ENCODE measurements around the gene LIMA1. TPM values are rescaled to one million over a fixed set of nuclear protein-coding genes. Genes with fewer than 3 reads are reported as not detected.
"Not testable (repeated sequence)": the region's sequence is repeated elsewhere in the genome, so short reads cannot be mapped to it uniquely, and the experiment has no call there.

LIMA1 gene
- total RNA-seq (2014; rRNA removed; shearing (Covaris generic)) (6.2 and 7.4 TPM in 2 replicates), total RNA-seq (2022) (18.2 and 20.4 TPM in 2 replicates), Bru-seq, nascent RNA (percentile 47 among the genes with signal in this experiment), BruChase-seq, experiment 1, labeled RNA remaining after a 6-hour chase (percentile 38 among the genes with signal in this experiment), BruChase-seq, experiment 2, labeled RNA remaining after a 2-hour chase (percentile 51 among the genes with signal in this experiment)
- long read RNA-seq, transcript LIMA1-215 (8 exons, 3,254 nt) = major isoform, 7 of 8 reads
- long read RNA-seq, partial matches to known transcripts = 0 of 8 reads
- long read RNA-seq, other reads (novel, unspliced or antisense) = 0 of 8 reads

DNA sequence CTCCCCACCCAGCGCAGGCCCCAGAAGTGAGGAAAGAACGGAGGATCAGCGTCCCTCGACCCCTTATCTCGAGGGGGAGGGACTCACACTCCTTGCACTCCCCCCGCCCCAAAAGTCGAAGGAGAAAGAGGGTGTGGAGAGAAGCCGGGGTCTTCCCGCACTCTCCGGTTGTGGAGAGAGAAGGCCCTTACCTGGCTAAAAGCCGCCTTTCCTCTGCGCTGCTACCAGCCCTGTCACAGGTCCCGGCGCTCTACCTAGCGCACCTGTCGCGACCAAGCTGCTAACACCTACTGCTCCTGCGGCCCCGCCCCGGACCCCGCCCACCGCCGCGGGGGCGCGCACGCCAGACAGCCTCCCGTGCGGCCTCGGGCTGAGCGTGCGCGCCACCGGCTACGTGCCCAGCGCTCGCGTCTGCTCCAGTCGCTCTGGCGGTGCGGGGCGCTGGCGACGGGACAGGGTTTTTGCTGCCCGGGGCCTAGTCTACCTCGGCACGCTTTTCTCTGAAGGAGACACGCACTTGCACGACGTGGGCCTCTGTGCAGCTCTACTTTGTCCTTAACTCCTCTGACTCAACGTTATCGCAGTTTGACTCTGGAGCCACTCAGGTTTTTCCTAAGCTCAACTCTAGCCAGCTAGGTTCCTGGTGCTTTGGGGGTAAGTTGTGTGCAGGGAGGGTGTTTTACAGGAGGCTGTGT, at the start of gene LIMA1:
TSS of gene LIMA1 (minus strand) at position 292 of the 695 bp plus-strand sequence. CDS start 34,769 bp downstream, outside the sequence.
- DNase-seq (ENCODE audit: low spot score) = peak; percentile 82
- H3K9me3 ChIP-seq (ENCODE audit: low read length) = no peaks in the 10 kb centered on the region
- H3K36me3 ChIP-seq (ENCODE audit: insufficient read depth, low read length) = no peaks in the 10 kb centered on the region
- peak within 1 kb of the TSS; percentile 51; the same call in 1 of the 2 replicates for H2AFZ ChIP-seq (ENCODE audit: low read length)
- peak within 1 kb of the TSS; percentile 65 for H3K4me2 ChIP-seq (ENCODE audit: low read length)
- intact Hi-C loops (cut with micrococcal nuclease; ENCODE audit: unreplicated experiment) = no loop called here
- H4K20me1 ChIP-seq (ENCODE audit: insufficient read depth, low read length) = no peaks in the 10 kb centered on the region
- BruUV-seq (replicated peaks) = no TSS peak
- H3K4me3 ChIP-seq (ENCODE audit: low read depth, low read length, poor library complexity, severe bottlenecking) = peak within 1 kb of the TSS; percentile 66
- no peak for TF ChIP-seq EZH2phosphoT487 (IDR thresholded peaks at IDR 0.05; ENCODE audit: borderline replicate concordance, low read depth, low read length)
- TF ChIP-seq, protein P1, sequence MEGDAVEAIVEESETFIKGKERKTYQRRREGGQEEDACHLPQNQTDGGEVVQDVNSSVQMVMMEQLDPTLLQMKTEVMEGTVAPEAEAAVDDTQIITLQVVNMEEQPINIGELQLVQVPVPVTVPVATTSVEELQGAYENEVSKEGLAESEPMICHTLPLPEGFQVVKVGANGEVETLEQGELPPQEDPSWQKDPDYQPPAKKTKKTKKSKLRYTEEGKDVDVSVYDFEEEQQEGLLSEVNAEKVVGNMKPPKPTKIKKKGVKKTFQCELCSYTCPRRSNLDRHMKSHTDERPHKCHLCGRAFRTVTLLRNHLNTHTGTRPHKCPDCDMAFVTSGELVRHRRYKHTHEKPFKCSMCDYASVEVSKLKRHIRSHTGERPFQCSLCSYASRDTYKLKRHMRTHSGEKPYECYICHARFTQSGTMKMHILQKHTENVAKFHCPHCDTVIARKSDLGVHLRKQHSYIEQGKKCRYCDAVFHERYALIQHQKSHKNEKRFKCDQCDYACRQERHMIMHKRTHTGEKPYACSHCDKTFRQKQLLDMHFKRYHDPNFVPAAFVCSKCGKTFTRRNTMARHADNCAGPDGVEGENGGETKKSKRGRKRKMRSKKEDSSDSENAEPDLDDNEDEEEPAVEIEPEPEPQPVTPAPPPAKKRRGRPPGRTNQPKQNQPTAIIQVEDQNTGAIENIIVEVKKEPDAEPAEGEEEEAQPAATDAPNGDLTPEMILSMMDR (conservative IDR thresholded peaks at IDR 0.05; ENCODE audit: low read length) = no peak
- no peaks in the 10 kb centered on the region for H3K9me2 ChIP-seq (ENCODE audit: insufficient read depth, low read length)
- CTCF ChIA-PET (ENCODE audit: unreplicated experiment) = interaction anchor here (0.6 to 0.7 kb wide), 2 partner anchors 55 to 62 kb away, joined by 3 to 4 read pairs; no protein-coding TSS in a partner anchor
- H3K4me1 ChIP-seq (ENCODE audit: insufficient read depth, low read length, poor library complexity, severe bottlenecking) = no peaks in the 10 kb centered on the region
- no peak within 1 kb of the TSS for H3K27ac ChIP-seq (ENCODE audit: low read depth, low read length, poor library complexity, severe bottlenecking)
- POLR2A ChIA-PET = interaction anchor here (1.0 kb wide), 1 partner anchor 24 kb away, joined by 4 read pairs; no protein-coding TSS in a partner anchor
- H3K79me2 ChIP-seq (ENCODE audit: insufficient read depth, low read depth, low read length) = no peaks in the 10 kb centered on the region

DNA sequence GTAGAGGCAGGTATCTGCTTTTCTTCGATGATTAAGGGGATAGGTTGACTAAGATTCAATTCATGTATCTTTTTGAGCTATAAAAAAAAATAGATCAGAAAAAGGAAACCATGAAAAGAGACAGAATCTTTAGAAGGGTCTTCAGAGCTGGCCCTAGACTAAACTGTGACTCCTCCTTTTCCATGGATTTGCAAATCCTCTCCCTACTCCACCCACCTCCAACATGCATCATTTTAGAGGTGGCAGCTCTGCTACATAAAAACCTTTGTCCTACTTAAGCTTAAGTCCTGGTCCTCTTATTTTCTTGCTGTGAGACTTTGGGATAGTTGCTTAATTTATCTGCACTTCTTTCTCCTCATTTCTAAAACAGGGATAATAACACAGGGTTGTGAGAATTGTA, 48.4 kb upstream of the LIMA1 start:
- H3K9me2 ChIP-seq (ENCODE audit: insufficient read depth, low read length) = no peaks in the 10 kb centered on the region
- H2AFZ ChIP-seq (ENCODE audit: low read length) = no peak overlapping the region

DNA sequence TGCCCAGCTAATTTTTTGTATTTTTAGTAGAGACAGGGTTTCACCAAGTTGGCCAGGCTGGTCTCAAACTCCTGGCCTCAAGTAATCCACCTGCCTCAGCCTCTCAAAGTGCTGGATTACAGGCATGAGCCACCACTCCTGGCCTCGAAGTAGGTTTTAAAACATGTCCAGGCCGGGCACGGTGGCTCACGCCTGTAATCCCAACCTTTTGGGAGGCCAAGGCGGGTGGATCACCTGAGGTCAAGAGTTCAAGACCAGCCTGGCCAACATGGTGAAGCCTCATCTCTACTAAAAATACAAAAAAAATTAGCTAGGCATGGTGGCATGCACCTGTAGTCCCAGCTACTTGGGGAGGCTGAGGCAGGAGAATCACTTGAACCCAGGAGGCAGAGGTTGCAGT, 45.3 kb upstream of the LIMA1 start:
- H3K36me3 ChIP-seq (ENCODE audit: insufficient read depth, low read length); H3K9me3 ChIP-seq (ENCODE audit: low read length); H3K79me2 ChIP-seq (ENCODE audit: insufficient read depth, low read depth, low read length); H3K4me3 ChIP-seq (ENCODE audit: low read depth, low read length, poor library complexity, severe bottlenecking); DNase-seq (ENCODE audit: low spot score); H3K4me2 ChIP-seq (ENCODE audit: low read length); BruUV-seq (replicated peaks); H3K27ac ChIP-seq (ENCODE audit: low read depth, low read length, poor library complexity, severe bottlenecking); H2AFZ ChIP-seq (ENCODE audit: low read length); H3K4me1 ChIP-seq (ENCODE audit: insufficient read depth, low read length, poor library complexity, severe bottlenecking); H3K9me2 ChIP-seq (ENCODE audit: insufficient read depth, low read length); H4K20me1 ChIP-seq (ENCODE audit: insufficient read depth, low read length); POLR2A ChIA-PET; CTCF ChIA-PET (ENCODE audit: unreplicated experiment); intact Hi-C loops (cut with micrococcal nuclease; ENCODE audit: unreplicated experiment): not testable (repeated sequence)

More for the DNA sequence above, 48.4 kb upstream of the LIMA1 start:
- H3K79me2 ChIP-seq (ENCODE audit: insufficient read depth, low read depth, low read length) = no peaks in the 10 kb centered on the region
- no peak for DNase-seq (ENCODE audit: low spot score)
- no peak overlapping the region for H3K27ac ChIP-seq (ENCODE audit: low read depth, low read length, poor library complexity, severe bottlenecking)
- no peaks in the 10 kb centered on the region for H3K9me3 ChIP-seq (ENCODE audit: low read length)
- H3K4me1 ChIP-seq (ENCODE audit: insufficient read depth, low read length, poor library complexity, severe bottlenecking) = no peaks in the 10 kb centered on the region
- TF ChIP-seq EZH2phosphoT487 (IDR thresholded peaks at IDR 0.05; ENCODE audit: borderline replicate concordance, low read depth, low read length) = no peak
- TF ChIP-seq, protein P1 (conservative IDR thresholded peaks at IDR 0.05; ENCODE audit: low read length) = no peak
- CTCF ChIA-PET (ENCODE audit: unreplicated experiment) = no interaction called here
- no peak overlapping the region for H3K4me3 ChIP-seq (ENCODE audit: low read depth, low read length, poor library complexity, severe bottlenecking)
- no TSS peak for BruUV-seq (replicated peaks)
- POLR2A ChIA-PET = interaction anchor here (0.6 to 1.2 kb wide), 3 partner anchors 9 to 247 kb away, joined by 3 read pairs; no protein-coding TSS in a partner anchor
- no peaks in the 10 kb centered on the region for H4K20me1 ChIP-seq (ENCODE audit: insufficient read depth, low read length)
- H3K36me3 ChIP-seq (ENCODE audit: insufficient read depth, low read length) = no peaks in the 10 kb centered on the region
- intact Hi-C loops (cut with micrococcal nuclease; ENCODE audit: unreplicated experiment) = no loop called here
- H3K4me2 ChIP-seq (ENCODE audit: low read length) = no peak overlapping the region
